Psoas muscle (tissue), 8 donors: ENCODE measurements around the gene APEH. TPM values are rescaled to one million over a fixed set of nuclear protein-coding genes. Genes with fewer than 3 reads are reported as not detected.

ENCODE experiments used
- ATAC-seq, 4 donors: fragments of 200-7000 bp; cut with Tn5 transposase; one replicate each; pipeline ENCODE4 v1.9.1; 2020; ENCODE audit warnings: moderate library complexity in 3 of 4, mild to moderate bottlenecking in 2 of 4
- DNase-seq, 2 donors: peaks; one replicate each; pipeline ENCODE4 v3.0.0-alpha.2; 2020
- H3K27ac ChIP-seq: fragments of 200-600 bp; one replicate; pipeline ENCODE4 v1.8.0; 2022
- H3K27me3 ChIP-seq, 3 donors: fragments of 200-600 bp in 1 of 3; one replicate each; pipeline versions ENCODE4 v1.6.1 to v1.8.0; 2013 to 2022; ENCODE audit warnings: low read length in 2 of 3, mild to moderate bottlenecking in 2 of 3, moderate library complexity in 1 of 3; ENCODE audit not compliant: insufficient read depth in 3 of 3
- H3K36me3 ChIP-seq, 2 donors: fragments of 200-600 bp in 1 of 2; one replicate each; pipeline versions ENCODE4 v1.6.1 to v1.8.0; 2013 to 2022; ENCODE audit warnings: low read depth in 1 of 2, mild to moderate bottlenecking in 1 of 2, moderate library complexity in 1 of 2; ENCODE audit not compliant: insufficient read depth in 1 of 2
- H3K4me1 ChIP-seq: fragments of 200-600 bp; one replicate; pipeline ENCODE4 v1.8.0; 2022
- H3K4me3 ChIP-seq: fragments of 200-600 bp; one replicate; pipeline ENCODE4 v1.8.0; 2022; ENCODE audit warnings: mild to moderate bottlenecking
- H3K9me3 ChIP-seq: fragments of 200-600 bp; one replicate; pipeline ENCODE4 v1.8.0; 2022
- CTCF ChIP-seq: fragments of 200-600 bp; IDR thresholded peaks from one replicate; pipeline ENCODE4 v1.8.0; 2022; ENCODE audit warnings: antibody characterized with exemption
- WGBS, 3 donors: extraction: QIAGEN DNeasy Blood & Tissue Kit; methylation state at CpG; one replicate each; pipeline versions ENCODE4 v1.1.6 to v1.1.7; 2013; 5-methylcytosine and 5-hydroxymethylcytosine counted together
- intact Hi-C, 2 donors: fragments of 100-400 bp; cut with DNase I; formaldehyde crosslinking; loops; one replicate each; pipeline versions ENCODE4 v1.11.0 to v1.14.2; 2022
- polyA plus RNA-seq, 3 donors: library from polyadenylated mRNA; stranded (reverse); fragments of 200-250 nt; gene quantifications; one replicate each; pipeline ENCODE4 v1.2.3, GENCODE V29; 2013
- total RNA-seq, 4 donors: library from RNA; stranded (reverse); fragmentation: NEBNext Ultra II Directional in 2 of 4; extraction: Animal tissue kit (Norgen Biotek cat#: 25700) in 2 of 4; gene quantifications; one replicate each; pipeline versions ENCODE4 v1.2.1 to v1.2.4, GENCODE V29; 2021 to 2023
- donor health status: healthy with polysubstance abuse.
- donor health status: DM: no; HTN: no; CAD: no; lungs with moderate emphysema.
- donor health status: Bipolar disorder and iron deficiency.
- donor health status: healthy.
- donor health status: DM: yes; HTN: yes; CAD: no.
- donor health status: DM: no; HTN: no; CAD: no.
- donor health status: DM: no; HTN: no; CAD: no.
- donor health status: DM: yes; HTN: yes; CAD: no.

APEH gene
- total and polyA plus RNA-seq, 7 donors: 70.8 to 189 (median 115) TPM

- no peak overlapping the region for H3K27ac ChIP-seq
- intact Hi-C loops: no loop called here
- H3K9me3 ChIP-seq: peaks cover 4% of the 10 kb centered on the region
- ATAC-seq: no peak
- no peak overlapping the region for H3K4me3 ChIP-seq
- H3K27me3 ChIP-seq: no peaks in the 10 kb centered on the region
- WGBS, 3 donors: 86 to 93% (median 92%) methylated on average over 5 of the region's 5 CpGs
- no peaks in the 10 kb centered on the region for H3K4me1 ChIP-seq
- TF ChIP-seq CTCF: no peak
- DNase-seq: no peak
- H3K36me3 ChIP-seq: no peaks in the 10 kb centered on the region
Observed at GRCh38 chr3:49627634-49628033, 46.5 kb upstream of the APEH start.

GRCh38 chr3:49628249-49628648 is 45.9 kb upstream of the APEH start:
- Histone ChIP-seq H3K9me3 (peaks cover 4% of the 10 kb centered on the region), H3K36me3 (no peaks in the 10 kb centered on the region), H3K27me3 (no peaks in the 10 kb centered on the region), H3K4me3 (no peak overlapping the region), H3K4me1 (no peaks in the 10 kb centered on the region), H3K27ac (no peak overlapping the region)
- intact Hi-C loops: no loop called here
- no peak for ATAC-seq
- DNase-seq: no peak
- whole genome bisulfite sequencing, 3 donors: 86 to 94% (median 93%) methylated on average over 2 of the region's 2 CpGs
- TF ChIP-seq CTCF: no peak

GRCh38 chr3:49629451-49629850 is 44.7 kb upstream of the APEH start:
- WGBS, 3 donors: 88 to 92% (median 90%) methylated on average over 4 of the region's 4 CpGs
- ATAC-seq (no peak), DNase-seq (no peak)
- H3K4me1 ChIP-seq: no peaks in the 10 kb centered on the region
- H3K27ac ChIP-seq: no peak overlapping the region
- peaks cover 4% of the 10 kb centered on the region for H3K9me3 ChIP-seq
- no peaks in the 10 kb centered on the region for H3K36me3 ChIP-seq
- TF ChIP-seq CTCF: no peak
- no peak overlapping the region for H3K4me3 ChIP-seq
- intact Hi-C loops: no loop called here
- no peaks in the 10 kb centered on the region for H3K27me3 ChIP-seq

- Histone ChIP-seq H3K36me3 (no peaks in the 10 kb centered on the region), H3K4me1 (no peaks in the 10 kb centered on the region), H3K9me3 (peaks cover 4% of the 10 kb centered on the region), H3K27ac (no peak overlapping the region), H3K4me3 (no peak overlapping the region), H3K27me3 (no peaks in the 10 kb centered on the region)
- ATAC-seq: no peak
- no peak for TF ChIP-seq CTCF
- WGBS, 3 donors: 74 to 85% (median 84%) methylated on average over 6 of the region's 6 CpGs
- no peak for DNase-seq
- intact Hi-C loops: no loop called here
Observed at GRCh38 chr3:49629866-49630265, 44.3 kb upstream of the APEH start.

- ATAC-seq (no peak), DNase-seq (no peak)
- WGBS, 3 donors: 93 to 95% (median 94%) methylated on average over 1 of the region's 1 CpG
Observed at GRCh38 chr3:49630784-49631183, 43.4 kb upstream of the APEH start.

More at GRCh38 chr3:49630784-49631183, 43.4 kb upstream of the APEH start:
- Histone ChIP-seq H3K9me3 (peaks cover 4% of the 10 kb centered on the region), H3K27ac (no peak overlapping the region), H3K4me3 (no peak overlapping the region), H3K4me1 (no peaks in the 10 kb centered on the region), H3K27me3 (no peaks in the 10 kb centered on the region), H3K36me3 (no peaks in the 10 kb centered on the region)
- intact Hi-C loops: no loop called here
- no peak for TF ChIP-seq CTCF
